GM21717 (cell line): ENCODE measurements around the gene FAM13B.
"Not testable (repeated sequence)": the region's sequence is repeated elsewhere in the genome, so short reads cannot be mapped to it uniquely, and the experiment has no call there.

Source experiments
- ATAC-seq: cut with Tn5 transposase; IDR thresholded peaks from one replicate; pipeline ENCODE4 v1.9.1; 2021; ENCODE audit warnings: mild to moderate bottlenecking, moderate library complexity; ENCODE audit not compliant: unreplicated experiment

Gene FAM13B

DNA sequence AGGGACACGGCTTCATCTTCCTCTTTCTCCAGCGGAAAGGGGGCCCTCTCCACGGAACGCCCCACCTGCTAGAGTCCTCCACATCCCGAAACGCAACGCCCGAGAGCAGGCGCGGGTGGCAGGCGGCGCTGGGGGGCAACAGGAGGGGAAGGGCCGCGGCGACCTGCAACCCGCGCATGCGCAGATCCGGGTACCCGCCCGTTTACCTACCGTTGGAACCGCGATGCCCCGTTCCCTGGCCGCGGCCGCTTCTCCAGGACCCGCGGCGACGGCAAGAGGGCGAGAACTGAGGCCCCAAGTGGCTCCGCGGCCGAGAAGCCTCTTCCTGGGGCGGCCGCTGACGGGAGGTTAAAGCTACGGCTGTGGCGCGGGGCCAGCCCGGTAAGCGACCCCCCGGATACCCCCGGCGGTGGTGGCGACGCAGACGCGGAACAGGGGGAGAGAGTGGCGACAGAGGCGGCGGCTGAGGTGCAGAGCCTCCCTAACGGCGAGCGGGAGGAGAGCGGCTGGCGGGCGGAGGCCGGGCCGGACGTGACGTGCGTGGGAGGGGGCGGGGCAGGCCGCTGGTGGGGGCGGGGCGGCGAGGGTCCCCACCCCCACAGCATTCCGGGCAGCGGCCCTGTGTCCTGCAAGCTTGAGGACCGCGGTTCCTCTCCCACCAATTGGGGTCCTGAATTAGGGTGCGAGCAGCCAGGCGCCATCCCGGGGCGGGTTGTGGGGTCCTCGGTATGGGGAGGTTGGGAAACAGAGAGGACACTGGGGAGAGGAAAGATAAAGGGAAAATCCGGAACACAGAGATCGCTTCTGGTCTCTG, at the start of gene FAM13B:
Gene FAM13B, minus strand, starts transcription at position 508 of the 814 bp plus-strand sequence. CDS start 13,968 bp downstream, outside the sequence.
- peak; percentile 49 for ATAC-seq

DNA sequence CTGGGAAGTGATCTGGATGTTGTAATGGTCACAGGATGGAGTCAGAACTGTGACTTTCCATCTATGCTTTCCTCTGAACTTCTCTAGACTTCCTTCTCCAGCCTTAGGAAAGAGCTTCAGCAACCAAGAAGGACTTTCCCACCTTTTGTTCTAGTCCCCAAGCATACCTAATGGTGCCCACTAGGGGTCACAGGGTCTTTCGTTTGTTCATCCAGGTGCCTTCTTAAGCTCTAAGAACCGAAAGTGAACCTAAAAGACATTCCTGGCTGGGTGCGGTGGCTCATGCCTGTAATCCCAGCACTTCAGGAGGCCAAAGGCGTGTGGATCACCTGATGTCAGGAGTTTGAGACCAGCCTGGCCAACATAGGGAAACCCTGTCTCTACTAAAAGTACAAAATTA, 49.2 kb upstream of the FAM13B start:
- ATAC-seq: no peak

GRCh38 chr5:138078006-138078643, 45.2 kb upstream of the FAM13B start:
- no peak for ATAC-seq

- no peak for ATAC-seq
These were observed 44.3 kb upstream of the FAM13B start for GRCh38 chr5:138077064-138077696.

- ATAC-seq: not testable (repeated sequence)
These were observed 37.1 kb upstream of the FAM13B start for GRCh38 chr5:138070026-138070425.

- no peak for ATAC-seq
These were observed 36.1 kb upstream of the FAM13B start for GRCh38 chr5:138068742-138069600.

- ATAC-seq: no peak
These were observed 35.1 kb upstream of the FAM13B start for GRCh38 chr5:138067945-138068344.

GRCh38 chr5:138065102-138065501, 32.2 kb upstream of the FAM13B start:
- ATAC-seq: no peak

DNA sequence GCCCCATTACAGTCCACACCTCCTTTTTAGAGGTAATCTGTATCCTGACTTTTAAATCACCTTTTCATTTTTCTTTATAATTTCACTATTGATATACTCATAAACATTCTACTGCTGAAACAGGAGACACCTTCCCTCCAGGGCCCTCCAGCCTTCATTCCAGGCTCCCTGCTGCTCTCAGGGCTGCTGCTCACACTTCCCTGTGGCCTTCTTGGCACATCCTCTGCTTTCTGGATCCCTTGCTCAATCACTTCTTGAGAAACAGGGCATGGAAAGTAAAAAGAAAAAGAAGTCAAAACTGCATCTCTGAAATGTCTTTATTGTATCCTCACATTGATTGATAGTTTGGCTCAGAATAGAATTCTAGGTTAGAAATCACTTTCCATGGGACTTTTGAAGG, 31.6 kb upstream of the FAM13B start:
- ATAC-seq: no peak

DNA sequence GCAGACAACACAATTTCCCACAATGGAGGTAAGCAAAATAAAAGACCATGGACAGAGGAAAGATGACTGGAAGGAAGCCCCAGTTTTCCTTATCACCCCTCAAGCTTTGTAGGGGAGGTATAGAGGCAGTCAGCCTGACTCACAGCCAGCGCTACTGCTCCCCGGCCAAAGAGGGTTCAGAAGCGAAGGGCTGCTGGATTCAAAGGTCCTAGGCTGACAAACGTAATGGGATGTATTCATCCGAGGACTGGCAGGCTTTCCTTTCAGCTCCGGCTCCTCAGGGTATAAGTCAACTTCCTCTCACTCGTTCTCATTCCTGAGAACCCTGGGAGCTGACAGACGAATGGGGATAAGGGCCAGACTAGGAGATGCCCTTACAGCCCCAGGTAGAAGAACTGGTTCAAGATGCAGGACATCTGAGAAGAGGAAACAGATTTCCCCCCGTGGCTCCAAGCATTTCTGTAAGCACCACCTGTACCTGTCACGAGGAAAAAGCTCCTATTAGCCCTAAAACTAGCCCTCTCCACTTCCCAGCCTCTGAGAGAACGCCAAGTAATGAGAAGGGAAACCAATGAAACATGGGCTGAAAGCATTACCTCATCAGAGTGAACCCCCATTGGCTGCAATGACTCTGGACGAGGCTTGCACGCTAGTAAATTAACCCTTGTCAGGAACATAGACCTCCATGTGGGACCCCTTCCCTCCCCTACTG, 22.1 kb upstream of the FAM13B start:
- ATAC-seq: no peak

DNA sequence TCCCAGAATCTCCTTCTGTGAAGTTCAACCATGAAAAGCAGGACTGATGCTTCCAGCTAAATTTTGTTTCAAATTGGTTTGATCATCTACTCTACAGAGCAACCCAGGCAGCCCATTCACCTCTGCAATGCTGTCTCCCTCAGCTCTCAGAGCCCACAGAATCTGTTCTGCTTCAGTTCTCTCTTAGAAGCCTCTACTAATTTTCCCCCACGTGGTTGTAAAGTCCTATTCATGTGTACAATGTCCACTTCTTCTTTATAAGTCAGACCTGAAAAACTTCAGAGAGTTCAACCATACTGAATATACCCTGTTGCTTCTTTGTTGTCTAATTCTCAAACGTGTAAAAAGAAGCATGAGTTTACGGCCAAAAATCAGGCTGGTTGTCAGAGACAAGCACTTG, 21.3 kb upstream of the FAM13B start:
- ATAC-seq: no peak

DNA sequence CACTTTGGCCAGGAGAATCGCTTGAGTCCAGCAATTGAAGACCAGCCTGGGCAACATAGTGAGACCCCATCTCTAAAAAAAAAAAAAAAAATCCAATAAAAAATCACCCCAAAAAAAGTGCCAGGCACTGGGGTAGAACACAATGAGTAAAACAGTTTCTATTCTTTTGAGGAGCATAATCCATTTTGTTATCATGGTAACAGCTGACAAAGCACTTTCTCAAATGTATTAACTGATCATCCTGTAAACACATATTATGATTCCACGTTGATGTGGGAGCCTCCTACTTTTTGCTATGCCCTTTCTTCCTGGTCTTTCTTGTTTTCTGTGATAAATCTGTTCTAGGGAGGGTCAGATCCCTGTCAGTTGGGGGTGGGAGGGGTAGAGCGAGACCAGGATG, 20.7 kb upstream of the FAM13B start:
- no peak for ATAC-seq

GRCh38 chr5:138052718-138053117, 19.8 kb upstream of the FAM13B start:
- ATAC-seq: not testable (repeated sequence)

GRCh38 chr5:138051441-138052296, 18.8 kb upstream of the FAM13B start:
- ATAC-seq: no peak

DNA sequence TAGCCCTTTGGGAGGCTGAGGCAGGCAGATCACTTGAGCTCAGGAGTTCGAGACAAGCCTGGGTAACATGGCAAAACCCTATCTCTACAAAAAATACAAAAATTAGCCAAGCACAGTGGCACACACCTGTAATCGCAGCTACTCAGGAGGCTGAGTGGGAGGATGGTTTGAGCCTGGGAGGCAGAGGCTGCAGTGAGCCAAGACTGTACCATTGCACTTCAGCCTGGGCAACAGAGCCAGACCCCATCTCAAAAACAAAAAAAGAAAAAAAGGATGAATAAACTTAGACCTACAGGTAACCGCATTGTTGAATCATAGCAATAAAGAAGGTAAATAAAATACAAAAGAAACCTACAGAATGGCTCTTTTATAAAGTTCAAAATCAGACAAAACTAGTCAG, 12.4 kb upstream of the FAM13B start:
- ATAC-seq: not testable (repeated sequence)

GRCh38 chr5:138038826-138039225, 5.9 kb upstream of the FAM13B start:
- ATAC-seq: no peak

GRCh38 chr5:138037907-138038633, 5.2 kb upstream of the FAM13B start:
- peak; percentile 32 for ATAC-seq

DNA sequence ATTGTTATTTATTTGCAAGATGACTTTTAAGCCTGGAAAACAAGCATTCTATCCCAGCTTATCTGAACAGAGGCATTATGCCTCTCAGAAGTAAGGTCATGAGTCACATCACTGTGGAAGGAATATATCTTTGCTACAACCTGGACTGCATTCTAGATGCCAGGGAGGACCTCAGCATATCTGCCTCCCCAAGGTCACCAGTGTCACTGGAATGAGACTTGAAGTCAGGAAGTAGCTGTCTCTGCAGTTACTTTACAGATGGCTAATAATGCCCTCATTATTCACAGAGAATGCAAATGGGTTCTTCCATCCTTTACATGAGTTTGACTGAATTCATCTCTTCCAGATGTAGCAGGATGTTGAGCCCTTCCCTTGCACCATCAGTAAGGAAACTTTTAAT, 4.4 kb upstream of the FAM13B start:
- no peak for ATAC-seq
